CD4-positive, alpha-beta T cell treated with Interleukin-2 at 100 ng/mL for 4 hours (primary cell): ENCODE measurements around the gene DLK2.

ENCODE experiments used
- DNase-seq: peaks from one replicate; pipeline ENCODE4 v3.0.0-alpha.2; 2020; ENCODE audit warnings: low spot score

DLK2 gene

GRCh38 chr6:43453831-43454230 lies 1.5 kb downstream of the DLK2 start:
- no peak for DNase-seq

GRCh38 chr6:43452896-43453295 lies 2.5 kb downstream of the DLK2 start:
- DNase-seq = no peak

GRCh38 chr6:43451939-43452338 lies 3.4 kb downstream of the DLK2 start:
- DNase-seq = no peak

- no peak for DNase-seq
Observed at GRCh38 chr6:43451348-43451747, 4.0 kb downstream of the DLK2 start.

- no peak for DNase-seq
Observed at GRCh38 chr6:43450699-43451131, 4.6 kb downstream of the DLK2 start.

GRCh38 chr6:43448916-43449315 lies 6.4 kb downstream of the DLK2 start:
- DNase-seq = no peak

GRCh38 chr6:43447604-43448003 lies 7.7 kb downstream of the DLK2 start:
- DNase-seq = no peak

GRCh38 chr6:43445576-43445975 lies 9.8 kb downstream of the DLK2 start:
- DNase-seq = no peak

GRCh38 chr6:43444582-43444981 lies 10.8 kb downstream of the DLK2 start:
- no peak for DNase-seq

- no peak for DNase-seq
Observed at GRCh38 chr6:43444036-43444435, 11.3 kb downstream of the DLK2 start.

- no peak for DNase-seq
Observed at GRCh38 chr6:43442935-43443334, 12.4 kb downstream of the DLK2 start.

GRCh38 chr6:43437700-43438099 lies 17.6 kb downstream of the DLK2 start:
- no peak for DNase-seq

GRCh38 chr6:43436577-43437282 lies 18.6 kb downstream of the DLK2 start:
- DNase-seq = no peak

GRCh38 chr6:43435682-43436437 lies 19.5 kb downstream of the DLK2 start:
- no peak for DNase-seq

- no peak for DNase-seq
Observed at GRCh38 chr6:43434943-43435342, 20.4 kb downstream of the DLK2 start.

GRCh38 chr6:43434001-43434840 lies 21.1 kb downstream of the DLK2 start:
- no peak for DNase-seq

- DNase-seq = no peak
Observed at GRCh38 chr6:43433148-43433547, 22.2 kb downstream of the DLK2 start.

- no peak for DNase-seq
Observed at GRCh38 chr6:43432009-43432945, 23.1 kb downstream of the DLK2 start.

GRCh38 chr6:43428874-43429273 lies 26.5 kb downstream of the DLK2 start:
- no peak for DNase-seq

- no peak for DNase-seq
Observed at GRCh38 chr6:43428112-43428570, 27.2 kb downstream of the DLK2 start.

GRCh38 chr6:43427406-43428111 lies 27.8 kb downstream of the DLK2 start, which contains the start of gene ABCC10:
Gene ABCC10, plus strand, starts transcription at chr6:43427541. Its CDS starts 438 bp downstream, at chr6:43427979.
- DNase-seq = peak; percentile 95
